ENCODE data around the gene ASTN2.

DNA sequence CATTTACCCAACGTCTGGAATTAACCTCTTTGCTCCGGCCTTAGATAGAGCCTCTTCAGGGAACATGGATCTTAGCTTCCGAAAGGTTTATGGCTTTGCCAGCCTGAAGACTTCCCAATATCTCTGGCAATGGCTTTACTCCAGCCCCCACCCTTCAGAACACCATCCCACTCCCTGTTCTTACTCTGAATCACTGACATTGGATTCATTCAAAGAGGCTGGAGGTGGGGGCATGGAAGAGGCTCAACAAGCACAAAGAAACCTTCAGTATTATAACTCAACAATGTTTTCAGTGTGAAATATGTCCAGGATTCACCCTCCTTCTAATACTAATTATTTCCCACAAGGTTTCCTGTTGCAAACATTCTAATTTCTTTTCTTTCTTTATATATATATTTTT lies 91.5 kb downstream of the ASTN2 start:
- TF ChIP-seq POLR2A (IDR thresholded peaks at IDR 0.05) (no peak), CTCF (IDR thresholded peaks at IDR 0.05) (no peak), POLR2AphosphoS5 (IDR thresholded peaks at IDR 0.05) (no peak), EP300 (IDR thresholded peaks at IDR 0.05) (no peak)

Data from sigmoid colon (tissue), 4 donors.